AG20443 (cell line): ENCODE results near the gene MCM5.
A peak's percentile ranks its signal among the peaks of the same experiment; 100 is the strongest.
"Not testable (repeated sequence)": the region's sequence is repeated elsewhere in the genome, so short reads cannot be mapped to it uniquely, and the experiment has no call there.

Experiments
- DNase-seq: peaks from one replicate; pipeline ENCODE4 v3.0.0; 2012; ENCODE audit warnings: low spot score, mixed read lengths

Gene MCM5

GRCh38 chr22:35452351-35452781 lies 52.4 kb downstream of the MCM5 start:
- no peak for DNase-seq

DNA sequence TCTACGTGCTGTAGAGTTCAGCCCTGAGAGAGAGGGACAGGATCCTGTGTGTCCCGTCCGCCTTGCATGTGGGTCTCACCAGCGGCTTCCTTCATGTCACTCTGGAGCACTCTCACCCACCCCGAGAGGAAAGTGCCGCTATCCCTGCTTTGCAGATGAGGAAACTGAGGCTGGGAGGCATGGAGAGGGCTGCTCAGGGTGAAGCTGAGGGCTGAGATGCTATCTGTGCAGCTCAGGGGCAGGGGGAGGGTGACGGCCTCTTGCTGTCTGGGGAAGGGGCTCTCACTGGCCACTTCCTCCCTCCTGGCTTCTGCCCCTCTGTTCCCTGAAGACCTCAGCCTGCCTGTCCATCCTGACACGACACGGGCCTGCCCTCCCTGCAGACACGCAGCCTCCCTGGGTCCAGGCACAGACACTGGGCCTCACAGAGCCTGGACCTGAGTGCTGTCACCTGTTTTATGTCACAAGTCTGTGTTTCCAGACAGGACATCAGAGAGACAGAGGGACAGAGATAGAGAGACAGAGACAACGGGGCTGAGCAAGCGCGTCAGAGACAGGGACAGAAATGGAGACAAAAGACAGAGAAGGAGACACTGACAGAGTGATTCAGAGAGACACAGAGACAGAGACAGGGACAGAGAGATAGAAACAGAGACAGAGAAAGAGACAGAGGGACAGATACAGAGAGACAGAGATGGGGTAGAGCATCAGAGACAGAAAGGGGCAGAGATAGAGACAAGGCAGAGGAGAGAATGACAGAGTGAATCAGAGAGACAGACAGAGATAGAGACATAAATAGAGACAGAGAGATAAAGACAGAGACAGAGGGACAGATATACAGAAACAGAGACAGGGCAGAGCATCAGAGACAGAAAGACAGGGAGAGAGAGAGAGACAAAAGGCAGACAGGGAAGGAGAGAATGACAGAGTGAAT lies 53.1 kb downstream of the MCM5 start:
- DNase-seq = no peak

DNA sequence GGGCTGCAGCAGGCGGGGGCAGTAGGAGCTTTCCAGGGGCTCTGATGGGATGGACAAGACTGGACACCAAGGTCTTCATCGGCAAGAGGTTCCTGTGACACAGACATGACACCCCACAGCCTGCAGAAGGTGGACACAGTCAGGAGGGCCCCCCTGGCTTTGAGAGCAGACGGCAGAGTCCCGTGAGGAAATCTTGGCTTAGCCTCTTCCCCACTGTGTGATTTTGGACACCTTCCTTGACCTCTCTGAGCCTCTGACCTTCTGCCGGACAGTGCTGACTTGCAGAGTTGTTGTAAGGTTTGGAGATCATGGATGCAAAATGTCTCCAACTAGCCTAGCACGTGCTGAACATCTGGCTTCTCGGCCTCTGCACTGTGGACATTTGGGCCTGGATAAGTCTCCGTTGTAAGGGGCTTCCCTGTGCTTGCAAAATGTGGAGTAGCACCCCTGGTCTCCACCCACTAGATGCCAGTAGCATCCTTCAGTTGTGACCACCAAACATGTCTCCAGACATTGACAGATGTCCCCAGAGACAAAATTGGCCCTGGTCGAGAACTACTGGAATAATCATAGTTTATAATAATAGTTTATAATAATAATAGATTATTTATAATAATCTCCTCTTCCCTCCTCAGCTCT lies 54.6 kb downstream of the MCM5 start:
- no peak for DNase-seq

GRCh38 chr22:35455529-35455928 lies 55.6 kb downstream of the MCM5 start:
- no peak for DNase-seq

GRCh38 chr22:35456757-35457156 lies 56.8 kb downstream of the MCM5 start:
- no peak for DNase-seq

- peak; percentile 39 for DNase-seq
Measured at GRCh38 chr22:35457729-35458546, 58.0 kb downstream of the MCM5 start.

DNA sequence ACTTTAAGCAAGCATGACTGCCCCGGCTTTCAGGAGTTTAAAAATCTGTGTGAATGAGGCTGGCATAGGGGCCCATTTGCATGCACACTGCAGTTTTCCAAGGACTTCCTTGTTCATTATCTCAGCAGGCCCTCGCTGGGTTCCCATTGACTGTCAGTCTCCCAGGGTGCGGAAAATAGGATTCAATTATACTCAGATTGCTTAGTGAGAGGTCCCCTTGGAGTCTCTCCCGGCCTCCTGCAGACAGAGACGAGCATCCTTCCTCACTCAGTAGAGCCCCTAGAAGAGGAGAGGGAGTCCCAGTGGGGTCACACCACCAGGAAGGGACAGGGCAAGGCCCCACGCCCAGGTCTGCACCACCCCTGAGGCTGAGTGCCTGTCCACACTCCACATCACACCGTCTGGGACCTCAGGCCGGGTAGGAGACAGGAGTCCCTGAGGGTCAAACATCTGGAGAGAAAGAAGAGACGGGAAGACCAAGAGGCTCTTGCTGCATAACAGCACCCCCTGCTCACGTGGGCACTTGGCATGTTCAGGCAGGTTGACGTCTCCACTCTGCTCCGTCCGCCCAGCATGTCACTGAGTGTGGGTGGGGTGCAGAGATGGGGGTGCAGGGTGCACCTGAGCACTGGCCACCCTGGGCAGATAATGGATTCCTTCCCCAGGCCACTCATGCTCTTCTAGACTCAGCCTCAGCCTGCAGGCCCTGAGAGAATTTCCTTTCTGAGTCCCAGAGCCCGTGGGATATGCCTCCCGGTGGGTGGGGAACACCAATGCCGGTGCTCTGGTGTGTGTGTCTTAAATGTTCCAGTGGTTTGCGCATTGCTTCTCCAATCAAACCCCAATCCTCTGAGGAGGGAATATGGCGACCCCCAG lies 58.8 kb downstream of the MCM5 start:
- no peak for DNase-seq

DNA sequence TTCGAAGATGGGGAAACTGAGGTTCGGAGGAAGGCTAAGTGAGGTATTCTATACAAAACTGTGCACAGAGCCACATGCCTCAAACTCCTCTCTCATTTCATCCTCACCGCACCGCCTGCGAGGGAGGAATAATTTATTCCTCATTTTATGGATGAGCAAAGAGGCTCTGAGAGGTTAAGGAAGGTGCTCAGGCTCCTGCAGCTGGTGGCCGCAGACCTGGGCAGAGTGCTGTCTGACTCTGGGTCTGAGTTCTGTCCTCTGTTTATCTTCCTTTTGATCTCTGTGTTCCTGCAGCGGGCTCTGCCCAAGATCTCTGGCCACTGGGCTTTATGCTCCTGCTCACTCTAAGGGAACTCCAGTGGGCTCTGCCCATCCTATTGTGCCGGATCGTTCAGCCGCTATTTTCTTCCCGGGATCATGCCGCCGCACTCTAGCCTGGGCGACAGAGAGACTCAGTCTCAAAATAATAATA lies 59.5 kb downstream of the MCM5 start:
- no peak for DNase-seq

GRCh38 chr22:35459976-35460375 lies 60.0 kb downstream of the MCM5 start:
- DNase-seq = not testable (repeated sequence)

- no peak for DNase-seq
Measured at GRCh38 chr22:35460688-35461087, 60.7 kb downstream of the MCM5 start.

GRCh38 chr22:35462498-35463230 lies 62.7 kb downstream of the MCM5 start:
- DNase-seq = no peak

GRCh38 chr22:35463231-35463933 lies 63.4 kb downstream of the MCM5 start:
- no peak for DNase-seq

DNA sequence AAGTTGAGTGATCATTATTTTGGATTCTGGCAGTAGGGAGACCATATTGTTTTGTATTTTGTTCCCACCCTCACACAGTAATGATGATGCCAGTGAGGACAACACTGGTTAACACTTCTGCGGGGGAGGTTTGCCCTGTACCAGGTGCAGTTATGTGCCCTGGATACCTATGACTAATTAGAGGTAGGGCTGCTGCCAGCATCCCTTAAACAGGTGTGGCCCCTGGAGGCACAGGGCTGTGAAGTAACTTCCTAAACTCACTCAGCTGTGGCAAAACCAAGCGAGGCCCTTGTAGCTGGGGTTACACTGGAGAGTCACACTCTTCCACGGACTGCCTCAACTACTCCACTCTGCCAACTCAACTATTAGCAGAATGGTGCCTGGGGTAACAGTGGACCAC lies 64.5 kb downstream of the MCM5 start:
- no peak for DNase-seq

DNA sequence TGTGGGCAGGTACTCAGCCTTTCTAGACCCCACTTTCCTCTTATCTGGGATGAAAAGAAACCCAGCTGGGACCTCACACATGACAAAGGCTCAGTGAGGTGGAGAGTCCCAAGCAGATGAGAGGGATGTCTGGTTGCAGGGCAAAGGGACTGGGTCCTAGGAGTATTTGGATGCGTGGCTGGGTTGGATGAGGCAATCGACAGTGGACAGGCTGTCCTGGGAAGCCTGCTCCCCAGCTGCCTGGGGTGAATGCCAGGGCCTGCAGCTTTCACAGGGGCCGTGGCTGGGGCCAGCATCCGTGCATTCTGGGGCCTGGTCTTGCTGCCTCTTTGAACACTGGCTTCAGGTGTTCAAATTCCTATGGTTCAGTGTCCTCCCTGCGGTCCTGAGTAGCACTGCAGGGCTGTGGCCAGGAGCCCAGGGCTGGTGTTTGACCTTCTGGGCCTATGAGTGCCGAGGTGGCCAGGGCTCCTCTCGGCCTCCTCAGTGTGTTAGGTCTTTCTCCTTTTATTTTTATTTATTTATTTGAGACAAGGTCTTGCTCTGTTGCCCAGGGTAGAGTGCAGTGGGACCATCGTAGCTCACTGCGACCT lies 65.3 kb downstream of the MCM5 start:
- peak; percentile 37 for DNase-seq

DNA sequence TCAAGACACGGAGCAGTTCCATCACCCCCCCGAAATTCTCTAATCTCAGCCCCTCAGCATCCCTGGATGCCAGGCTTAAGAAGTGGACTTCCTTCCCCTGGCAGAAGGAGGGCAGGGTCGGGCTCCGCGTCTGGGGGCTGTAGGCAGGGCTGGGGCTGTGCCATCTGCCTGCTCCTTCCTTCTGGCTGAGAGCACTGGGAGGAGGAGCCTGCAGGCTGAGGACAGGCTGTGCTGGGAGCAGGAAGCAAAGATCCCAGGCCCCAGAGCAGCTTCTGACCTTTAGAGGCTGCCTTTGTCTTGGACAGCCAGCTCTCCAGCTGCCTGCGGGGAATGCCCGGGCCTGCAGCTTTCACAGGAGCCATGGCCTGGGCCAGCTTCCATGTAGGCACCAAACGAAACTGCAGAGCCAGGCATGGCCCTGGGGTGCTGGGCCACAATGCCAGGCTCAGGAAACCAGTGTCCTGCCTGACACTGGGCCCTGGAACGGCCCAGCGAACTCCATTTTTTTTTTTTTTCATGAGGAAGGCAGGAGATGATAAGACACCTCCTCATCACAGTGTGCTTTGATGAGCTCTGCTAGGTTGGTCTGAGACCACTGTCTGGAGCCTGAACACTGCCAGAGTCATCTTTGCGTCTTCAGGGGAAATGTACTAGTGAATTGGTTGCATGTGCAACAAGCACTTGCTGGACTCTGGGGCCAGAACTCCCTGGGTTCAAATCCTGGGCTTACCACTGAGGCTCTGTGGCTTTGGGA lies 67.9 kb downstream of the MCM5 start:
- peak; percentile 76 for DNase-seq

DNA sequence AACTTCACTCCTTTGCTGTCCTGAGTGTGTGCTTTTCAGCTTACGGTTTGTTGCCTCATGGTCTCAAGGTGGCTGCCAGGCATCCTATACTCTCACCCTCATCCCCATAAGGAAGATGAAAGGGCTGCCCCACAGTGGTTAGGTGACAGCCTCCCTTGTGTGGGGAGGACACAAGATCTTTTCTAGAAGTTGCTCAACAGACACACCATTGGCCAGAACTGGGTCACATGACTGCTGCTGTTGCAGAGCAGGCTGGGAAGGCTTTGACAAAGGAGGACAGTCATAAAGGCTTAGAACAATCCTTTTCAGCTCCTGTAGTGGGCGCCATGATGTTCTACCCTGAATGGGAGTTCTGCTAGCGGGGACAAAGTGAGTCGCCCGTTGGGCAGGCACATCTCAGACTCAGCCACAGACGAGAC lies 71.0 kb downstream of the MCM5 start:
- no peak for DNase-seq

- DNase-seq = not testable (repeated sequence)
Measured at GRCh38 chr22:35471566-35471965, 71.6 kb downstream of the MCM5 start.

GRCh38 chr22:35472488-35472887 lies 72.5 kb downstream of the MCM5 start:
- no peak for DNase-seq

GRCh38 chr22:35473971-35474370 lies 74.0 kb downstream of the MCM5 start:
- no peak for DNase-seq
